Progenitor cell of endocrine pancreas (in vitro differentiated cells): ENCODE results near the gene GABPA. TPM values are rescaled to one million over a fixed set of nuclear protein-coding genes. Genes with fewer than 3 reads are reported as not detected.

Experiments used
- DNase-seq: peaks from one replicate; pipeline ENCODE4 v3.0.0; 2021; ENCODE audit warnings: low spot score; ENCODE audit not compliant: unreplicated experiment
- H3K27ac Mint-ChIP-seq: 2 replicates; pipeline ENCODE4 v1.8.0; 2021; ENCODE audit warnings: mild to moderate bottlenecking, moderate library complexity, mixed read lengths
- H3K27me3 Mint-ChIP-seq: 2 replicates; pipeline ENCODE4 v1.8.0; 2021; ENCODE audit warnings: mixed read lengths
- H3K36me3 Mint-ChIP-seq: 2 replicates; pipeline ENCODE4 v1.8.0; 2022; ENCODE audit warnings: mixed read lengths; ENCODE audit not compliant: insufficient read depth
- H3K4me1 Mint-ChIP-seq: 2 replicates; pipeline ENCODE4 v1.8.0; 2021; ENCODE audit warnings: low read depth, mixed read lengths
- H3K4me3 Mint-ChIP-seq: 2 replicates; pipeline ENCODE4 v1.8.0; 2021; ENCODE audit warnings: low read depth, mild to moderate bottlenecking, moderate library complexity, mixed read lengths
- H3K9me3 Mint-ChIP-seq: 2 replicates; pipeline ENCODE4 v1.8.0; 2021; ENCODE audit warnings: low read depth, mixed read lengths
- CTCF ChIP-seq: fragments of 200-600 bp; sonication (generic); IDR thresholded peaks from one replicate; pipeline ENCODE4 v1.5.0; 2021; ENCODE audit warnings: antibody characterized with exemption, mild to moderate bottlenecking; ENCODE audit not compliant: unreplicated experiment
- total RNA-seq: library from RNA; stranded (reverse); gene quantifications from 2 replicates; pipeline ENCODE4 v1.2.1, GENCODE V29; 2021

Gene GABPA
- total RNA-seq, 1 donor from 2014 or later: 23.5 TPM

- no peak for TF ChIP-seq CTCF
- peak overlapping the region; percentile 99 for H3K4me3 Mint-ChIP-seq
- H3K27ac Mint-ChIP-seq: peak overlapping the region; percentile 100
- no peaks in the 10 kb centered on the region for H3K9me3 Mint-ChIP-seq
- peaks cover 1% of the 10 kb centered on the region for H3K36me3 Mint-ChIP-seq
- no peak for DNase-seq
- H3K27me3 Mint-ChIP-seq: no peaks in the 10 kb centered on the region
- H3K4me1 Mint-ChIP-seq: peaks cover 24% of the 10 kb centered on the region
These were observed 193 bp upstream of the GABPA start for GRCh38 chr21:25734654-25734903.

- H3K27ac Mint-ChIP-seq: peak overlapping the region; percentile 99
- H3K27me3 Mint-ChIP-seq: no peaks in the 10 kb centered on the region
- DNase-seq: no peak
- peaks cover 1% of the 10 kb centered on the region for H3K36me3 Mint-ChIP-seq
- peaks cover 24% of the 10 kb centered on the region for H3K4me1 Mint-ChIP-seq
- peak overlapping the region; percentile 99 for H3K4me3 Mint-ChIP-seq
- H3K9me3 Mint-ChIP-seq: no peaks in the 10 kb centered on the region
- no peak for TF ChIP-seq CTCF
These were observed 1.1 kb downstream of the GABPA start for GRCh38 chr21:25735646-25736597.

- no peaks in the 10 kb centered on the region for H3K9me3 Mint-ChIP-seq
- TF ChIP-seq CTCF: no peak
These were observed 2.6 kb downstream of the GABPA start for GRCh38 chr21:25737421-25737820.

GRCh38 chr21:25742900-25743299 lies 8.1 kb downstream of the GABPA start:
- Mint-ChIP-seq H3K9me3 (no peaks in the 10 kb centered on the region), H3K4me1 (peaks cover 2% of the 10 kb centered on the region), H3K27me3 (no peaks in the 10 kb centered on the region), H3K4me3 (no peak overlapping the region), H3K27ac (no peak overlapping the region), H3K36me3 (peaks cover 2% of the 10 kb centered on the region)
- DNase-seq: no peak
- TF ChIP-seq CTCF: no peak

More at GRCh38 chr21:25737421-25737820, 2.6 kb downstream of the GABPA start:
- H3K27ac Mint-ChIP-seq: no peak overlapping the region
- H3K27me3 Mint-ChIP-seq: no peaks in the 10 kb centered on the region
- DNase-seq: no peak
- peaks cover 3% of the 10 kb centered on the region for H3K36me3 Mint-ChIP-seq
- peaks cover 24% of the 10 kb centered on the region for H3K4me1 Mint-ChIP-seq
- H3K4me3 Mint-ChIP-seq: no peak overlapping the region

- Mint-ChIP-seq H3K4me3 (no peak overlapping the region), H3K27ac (no peak overlapping the region), H3K27me3 (no peaks in the 10 kb centered on the region), H3K4me1 (no peaks in the 10 kb centered on the region), H3K36me3 (peaks cover 2% of the 10 kb centered on the region), H3K9me3 (no peaks in the 10 kb centered on the region)
- no peak for DNase-seq
- no peak for TF ChIP-seq CTCF
These were observed 10.1 kb downstream of the GABPA start for GRCh38 chr21:25744854-25745253.
